Stimulated activated CD4-positive, alpha-beta T cell treated with anti-CD3 and anti-CD28 coated beads, Interleukin-15, amount 100 ng/mL, for 24 hours (primary cell): ENCODE measurements around the gene MPO.

Experiments used
- DNase-seq: peaks from one replicate; pipeline ENCODE4 v3.0.0-alpha.2; 2020

Gene MPO, protein sequence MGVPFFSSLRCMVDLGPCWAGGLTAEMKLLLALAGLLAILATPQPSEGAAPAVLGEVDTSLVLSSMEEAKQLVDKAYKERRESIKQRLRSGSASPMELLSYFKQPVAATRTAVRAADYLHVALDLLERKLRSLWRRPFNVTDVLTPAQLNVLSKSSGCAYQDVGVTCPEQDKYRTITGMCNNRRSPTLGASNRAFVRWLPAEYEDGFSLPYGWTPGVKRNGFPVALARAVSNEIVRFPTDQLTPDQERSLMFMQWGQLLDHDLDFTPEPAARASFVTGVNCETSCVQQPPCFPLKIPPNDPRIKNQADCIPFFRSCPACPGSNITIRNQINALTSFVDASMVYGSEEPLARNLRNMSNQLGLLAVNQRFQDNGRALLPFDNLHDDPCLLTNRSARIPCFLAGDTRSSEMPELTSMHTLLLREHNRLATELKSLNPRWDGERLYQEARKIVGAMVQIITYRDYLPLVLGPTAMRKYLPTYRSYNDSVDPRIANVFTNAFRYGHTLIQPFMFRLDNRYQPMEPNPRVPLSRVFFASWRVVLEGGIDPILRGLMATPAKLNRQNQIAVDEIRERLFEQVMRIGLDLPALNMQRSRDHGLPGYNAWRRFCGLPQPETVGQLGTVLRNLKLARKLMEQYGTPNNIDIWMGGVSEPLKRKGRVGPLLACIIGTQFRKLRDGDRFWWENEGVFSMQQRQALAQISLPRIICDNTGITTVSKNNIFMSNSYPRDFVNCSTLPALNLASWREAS

GRCh38 chr17:58280480-58281217 is at the start of gene MPO:
MPO (minus strand) TSS chr17:58280935; CDS start chr17:58280758, 177 bp downstream.
- DNase-seq, result no peak

DNA sequence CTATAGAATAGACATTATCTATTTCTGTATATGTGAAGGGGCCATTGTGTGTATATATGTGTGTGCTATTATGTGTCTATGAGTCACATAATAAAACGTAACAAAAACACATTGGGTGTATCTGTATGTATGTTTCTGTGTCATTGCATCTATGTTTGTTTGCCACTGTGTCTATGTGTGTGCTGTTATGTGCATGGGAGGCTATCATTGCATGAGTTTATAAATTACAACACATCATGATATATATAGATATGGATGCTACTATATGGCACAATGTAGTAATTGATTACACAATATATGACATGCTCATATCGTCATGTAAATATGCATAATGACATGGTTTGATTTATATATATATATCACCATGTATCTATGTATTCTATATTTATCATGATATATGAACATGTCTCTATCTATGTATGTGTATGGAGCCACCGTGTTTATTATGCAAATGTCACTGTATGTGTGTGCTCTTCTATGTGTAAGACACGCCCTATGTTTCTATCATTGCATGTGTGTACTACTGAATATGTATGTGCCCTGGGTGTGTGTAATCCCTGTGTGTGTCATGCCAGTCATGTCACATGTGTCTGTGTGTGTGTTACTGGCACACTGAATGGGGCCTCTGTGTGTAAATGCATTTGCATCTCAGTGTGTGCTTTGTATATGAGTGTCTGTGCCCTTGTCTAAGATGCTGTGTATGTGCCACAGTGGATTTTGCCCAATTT is 49.2 kb upstream of the MPO start:
- peak; percentile 74 for DNase-seq

GRCh38 chr17:58329035-58329809 is 48.5 kb upstream of the MPO start:
- DNase-seq, result peak; percentile 93

- peak; percentile 93 for DNase-seq
These were observed 47.7 kb upstream of the MPO start, which contains the start of gene TSPOAP1 for GRCh38 chr17:58328195-58329034. TSPOAP1 (minus strand) TSS chr17:58328795; CDS start chr17:58327920, 875 bp downstream.

DNA sequence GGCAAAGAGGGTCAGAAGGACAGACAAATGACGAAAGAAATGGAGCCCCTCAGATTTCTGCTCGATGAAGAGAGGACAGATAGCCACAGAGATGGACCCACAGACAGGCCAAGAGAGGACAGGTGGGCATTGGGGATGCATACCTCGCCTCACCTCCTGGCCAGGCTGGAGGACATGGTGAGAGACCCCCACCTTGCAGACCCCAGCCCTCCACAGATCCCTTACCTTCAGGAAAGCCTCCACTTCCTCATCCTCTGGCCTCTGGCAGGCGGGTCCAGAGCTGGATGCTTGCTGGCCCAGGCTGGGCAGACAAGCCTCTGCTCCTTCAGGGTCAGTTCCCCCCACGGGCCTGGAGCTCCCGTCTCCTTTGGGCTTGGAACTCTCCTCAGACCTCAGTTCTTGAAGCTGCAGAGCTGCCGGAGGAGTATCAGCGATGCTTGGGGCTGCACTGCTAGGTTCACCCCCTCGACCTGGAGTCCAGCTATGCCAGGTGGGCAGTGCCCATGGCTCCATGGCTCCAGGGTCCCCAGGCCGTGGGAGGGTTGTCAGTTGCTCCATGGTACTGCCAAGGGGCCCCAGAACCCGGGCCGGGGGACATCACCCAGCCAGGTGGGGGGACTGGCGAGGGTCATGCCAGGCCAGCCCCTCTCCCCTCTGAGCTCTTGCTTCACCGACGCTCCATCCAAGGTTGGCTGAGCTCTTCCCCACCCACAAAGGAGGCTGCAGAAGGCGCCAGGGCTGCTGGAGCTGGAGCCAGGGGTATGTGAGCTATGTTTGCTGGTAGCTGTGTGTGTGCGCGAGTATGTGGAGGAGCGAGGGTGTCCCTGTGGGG is 46.8 kb upstream of the MPO start:
- peak; percentile 82 for DNase-seq

GRCh38 chr17:58326609-58327362 is 46.1 kb upstream of the MPO start:
- peak; percentile 60 for DNase-seq

- peak; percentile 47 for DNase-seq
These were observed 45.3 kb upstream of the MPO start for GRCh38 chr17:58325976-58326468.

GRCh38 chr17:58325289-58325726 is 44.6 kb upstream of the MPO start:
- DNase-seq, result peak; percentile 30

DNA sequence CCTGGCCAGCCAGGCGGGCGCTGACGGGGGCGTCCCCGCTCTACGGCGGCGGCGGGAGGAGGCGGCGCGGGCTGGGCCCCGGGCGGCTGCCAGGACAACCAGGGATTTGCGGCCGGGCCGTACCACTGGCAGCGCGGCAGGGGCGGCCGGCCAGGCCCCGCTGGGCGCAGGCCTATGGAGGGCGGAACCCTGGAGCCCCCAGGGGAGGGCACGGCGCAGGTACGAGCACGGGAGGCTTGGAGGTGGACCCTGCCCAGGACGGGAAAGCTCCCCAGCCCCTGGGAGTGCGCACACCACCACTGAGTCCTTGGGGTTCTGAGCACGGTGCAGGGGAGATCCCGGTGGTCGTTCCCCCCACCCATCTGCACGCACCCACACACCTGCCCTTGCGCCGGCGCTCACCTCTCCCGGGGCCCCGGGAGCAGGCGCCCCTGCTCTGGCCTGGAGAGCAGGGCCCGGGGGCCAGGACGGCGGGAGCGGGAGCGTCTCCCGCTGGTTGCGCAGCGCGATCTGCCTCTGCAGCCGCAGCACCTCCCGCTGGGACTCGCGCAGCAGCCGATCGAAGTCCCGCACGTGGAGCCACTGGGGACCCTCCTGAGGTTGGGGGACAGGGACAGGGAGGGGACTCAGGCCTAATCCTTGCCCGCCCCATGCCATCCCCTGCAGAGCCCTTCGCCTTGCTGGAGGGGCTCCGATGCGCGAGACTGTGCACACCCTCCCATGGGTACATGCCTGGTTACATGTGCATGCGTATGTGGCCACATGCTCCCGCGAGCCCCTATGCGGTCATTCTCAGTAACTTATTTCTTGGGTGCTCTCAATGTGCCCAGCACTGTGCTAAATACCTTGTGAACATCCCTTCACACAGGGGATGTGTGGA is 43.9 kb upstream of the MPO start:
- no peak for DNase-seq

- no peak for DNase-seq
These were observed 43.3 kb upstream of the MPO start for GRCh38 chr17:58324056-58324408.

GRCh38 chr17:58323366-58324055 is 42.8 kb upstream of the MPO start:
- no peak for DNase-seq

DNA sequence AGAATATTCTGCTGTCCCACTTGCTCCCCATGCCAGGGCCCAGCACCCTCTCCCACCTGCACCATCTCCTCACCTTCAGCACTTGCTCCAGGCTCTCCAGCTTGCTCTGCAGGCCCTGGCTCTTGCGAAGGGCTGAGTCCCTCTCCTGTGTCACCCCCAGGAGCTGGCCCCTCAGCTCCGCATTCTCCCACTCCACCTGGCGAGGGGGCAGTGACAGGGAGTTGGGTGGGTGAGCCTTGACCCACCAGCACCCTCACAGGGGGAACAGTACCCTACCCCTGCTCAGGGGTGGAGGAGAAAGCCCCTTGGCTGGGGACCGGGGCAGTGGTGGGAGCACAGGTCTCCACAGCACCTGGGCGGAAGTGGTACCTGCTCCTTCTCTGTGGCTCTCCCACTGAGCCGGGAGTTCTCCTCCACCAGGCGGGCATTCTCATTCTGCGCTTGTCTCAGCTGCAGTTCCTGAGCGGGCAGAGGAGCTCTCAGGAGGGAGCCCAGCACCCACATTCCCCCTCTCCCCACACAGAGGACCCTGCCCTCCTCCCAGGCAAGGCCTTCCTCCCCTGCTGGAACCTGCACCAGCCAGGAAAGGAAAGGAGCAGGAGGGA is 41.9 kb upstream of the MPO start:
- no peak for DNase-seq

- no peak for DNase-seq
These were observed 41.1 kb upstream of the MPO start for GRCh38 chr17:58321571-58322525.

DNA sequence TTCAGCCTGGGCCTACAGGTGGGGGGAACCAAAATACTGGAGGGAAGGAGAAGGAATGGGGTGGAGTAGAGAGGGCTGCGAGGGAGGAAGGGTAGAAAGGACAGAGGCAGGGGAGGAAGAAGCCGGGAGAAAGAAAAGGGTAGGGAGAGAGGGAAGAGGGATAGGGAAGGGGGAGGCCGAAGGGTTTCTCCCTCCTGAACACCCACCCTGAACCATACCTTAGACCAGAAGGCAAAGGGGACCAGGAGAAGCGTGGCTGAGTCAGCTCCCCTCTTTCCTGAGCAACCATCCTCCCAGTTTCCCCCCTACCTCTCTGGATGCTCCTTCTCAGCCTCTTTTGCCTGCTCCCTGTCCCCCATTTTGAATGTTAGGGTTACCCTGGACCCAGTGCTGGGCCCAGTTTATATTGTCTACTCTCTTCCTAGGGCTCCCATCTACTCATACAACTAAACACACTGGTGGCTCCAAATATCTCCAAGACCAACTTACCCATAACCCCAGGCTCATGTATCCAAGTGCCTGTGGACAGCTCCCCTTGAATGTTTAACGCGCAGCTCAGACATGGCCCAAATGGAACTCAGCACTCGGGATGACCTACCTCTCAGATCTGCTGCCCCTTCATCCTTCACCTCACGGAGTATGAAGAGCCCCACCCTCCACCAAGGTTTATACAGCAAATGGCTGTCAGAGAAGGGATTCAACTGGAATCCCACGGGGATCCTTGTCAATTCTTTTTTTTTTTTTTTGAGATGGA is 40.0 kb upstream of the MPO start:
- no peak for DNase-seq

DNA sequence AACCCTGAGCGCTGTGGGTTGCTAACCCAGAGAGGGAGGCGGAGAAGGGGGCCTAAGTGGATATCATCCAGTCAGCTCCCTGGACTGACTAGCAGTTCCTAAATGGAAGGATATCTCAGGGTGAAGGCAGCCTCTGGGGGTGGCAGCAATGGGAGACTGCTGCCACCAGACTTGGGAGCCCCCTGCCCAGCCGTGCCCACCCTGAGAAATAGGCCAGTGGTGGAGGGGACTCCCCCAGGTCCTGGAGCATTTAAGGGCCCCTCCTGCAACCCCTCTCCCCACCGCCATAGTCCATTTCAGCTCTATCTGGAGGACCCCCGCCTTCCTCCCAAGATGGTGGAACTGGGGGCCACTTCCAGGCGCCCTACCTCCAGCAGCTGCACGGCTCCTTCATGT is 39.4 kb upstream of the MPO start:
- DNase-seq, result no peak
